Measurements from ENCODE around the gene MDGA2.

- TF ChIP-seq CTCF (IDR thresholded peaks at IDR 0.05) (no peak), ZFX (IDR thresholded peaks at IDR 0.05; ENCODE audit: borderline replicate concordance) (no peak)
These were observed 467.8 kb downstream of the MDGA2 start for GRCh38 chr14:47207617-47208016.
